ENCODE measurements around the gene TNFSF4.
"Not testable (repeated sequence)": the region's sequence is repeated elsewhere in the genome, so short reads cannot be mapped to it uniquely, and the experiment has no call there.

Gene TNFSF4

DNA sequence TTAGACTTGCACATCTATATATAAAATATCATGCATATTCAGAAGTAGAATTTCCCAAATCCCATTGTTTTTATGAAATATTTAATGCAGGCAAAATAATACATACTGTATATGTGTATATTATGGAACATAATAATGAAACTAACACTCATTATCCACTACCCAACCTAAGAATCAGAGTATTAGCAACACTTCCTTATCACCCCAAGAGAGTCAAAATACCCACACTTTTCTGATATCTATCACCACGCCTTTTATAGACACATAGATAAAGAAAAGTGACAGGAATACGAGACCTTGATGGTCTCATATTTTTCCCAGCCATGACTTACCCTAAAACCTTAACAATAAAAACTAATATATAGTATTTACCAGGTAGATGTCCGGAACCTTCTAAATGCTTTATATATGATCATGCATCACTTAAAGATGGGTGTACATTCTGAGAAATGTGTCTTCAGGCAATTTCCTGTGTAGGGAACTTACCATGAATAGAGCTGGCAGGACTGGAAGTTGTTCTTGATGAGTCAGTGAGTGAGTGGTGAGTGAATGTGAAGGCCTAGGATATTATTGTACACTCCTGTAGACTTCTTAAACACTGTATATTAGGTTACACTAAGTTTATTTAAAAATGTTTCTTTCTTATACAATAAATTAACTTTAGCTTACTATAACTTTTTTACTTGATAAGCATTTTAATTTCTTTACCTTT is 45.5 kb downstream of the TNFSF4 start:
- no peak for DNase-seq

DNA sequence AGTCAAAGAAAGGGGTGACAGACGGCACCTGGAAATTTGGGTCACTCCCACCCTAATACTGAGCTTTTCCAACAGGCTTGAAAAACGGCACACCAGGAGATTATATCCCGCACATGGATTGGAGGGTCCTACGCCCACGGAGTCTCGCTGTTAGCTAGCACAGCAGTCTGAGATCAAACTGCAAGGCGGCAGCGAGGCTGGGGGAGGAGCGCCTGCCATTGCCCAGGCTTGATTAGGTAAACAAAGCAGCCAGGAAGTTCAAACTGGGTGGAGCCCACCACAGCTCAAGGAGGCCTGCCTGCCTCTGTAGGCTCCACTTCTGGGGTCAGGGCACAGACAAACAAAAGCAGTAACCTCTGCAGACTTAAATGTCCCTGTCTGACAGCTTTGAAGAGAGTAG is 53.2 kb downstream of the TNFSF4 start:
- not testable (repeated sequence) for DNase-seq

DNA sequence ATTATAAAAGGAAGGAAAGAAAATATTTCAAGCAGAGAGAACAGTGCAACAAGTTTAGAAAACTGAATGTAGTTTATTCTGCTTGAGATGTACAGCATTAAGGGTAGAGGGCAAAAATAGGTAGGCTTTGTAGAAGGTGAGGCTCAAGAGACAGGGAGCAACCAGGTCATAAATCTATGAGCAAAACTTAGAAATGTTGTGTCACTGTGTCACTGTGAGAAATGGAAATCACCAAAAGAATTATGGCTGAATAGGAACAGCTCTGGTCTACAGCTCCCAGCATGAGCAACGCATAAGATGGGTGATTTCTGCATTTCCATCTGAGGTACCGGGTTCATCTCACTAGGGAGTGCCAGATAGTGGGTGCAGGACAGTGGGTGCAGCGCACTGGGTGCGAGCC is 53.6 kb downstream of the TNFSF4 start:
- DNase-seq: no peak

DNA sequence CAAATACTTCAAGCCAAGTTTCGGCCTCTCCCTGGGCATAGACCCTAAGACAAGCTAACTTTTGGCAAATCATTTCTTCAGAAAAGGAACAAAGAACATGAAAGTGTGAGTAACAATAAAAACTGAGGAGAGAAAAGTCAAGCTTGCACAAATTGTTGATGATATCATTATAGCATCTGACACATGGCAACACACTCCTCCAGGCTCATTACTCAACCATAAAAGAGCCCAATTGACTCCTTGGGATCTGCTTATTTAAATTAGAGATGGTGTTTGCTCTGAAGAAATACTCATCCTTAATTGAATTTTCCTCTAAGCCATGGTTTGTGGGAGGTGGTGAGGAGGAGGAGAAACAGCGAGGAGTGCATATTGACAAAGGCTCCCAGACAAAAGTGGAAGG is 54.5 kb downstream of the TNFSF4 start:
- no peak for DNase-seq

DNA sequence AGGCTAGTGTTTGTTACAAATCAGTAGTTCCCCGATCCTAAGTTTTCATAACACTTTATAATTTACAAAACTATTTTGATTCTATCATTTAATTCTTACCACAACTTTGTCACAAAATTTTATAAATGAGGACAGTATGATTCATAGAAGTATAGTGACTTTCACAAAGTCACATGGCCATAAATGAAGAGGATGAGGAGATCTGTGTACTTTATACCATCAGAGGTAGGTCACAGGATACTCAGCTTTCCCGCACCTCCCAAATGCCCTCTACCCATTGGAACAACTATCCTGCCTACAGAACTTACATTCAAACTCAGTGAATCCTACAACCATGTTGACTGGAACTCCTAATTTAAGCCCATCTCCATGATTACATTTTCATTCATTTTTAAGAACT is 56.3 kb downstream of the TNFSF4 start:
- no peak for DNase-seq

DNA sequence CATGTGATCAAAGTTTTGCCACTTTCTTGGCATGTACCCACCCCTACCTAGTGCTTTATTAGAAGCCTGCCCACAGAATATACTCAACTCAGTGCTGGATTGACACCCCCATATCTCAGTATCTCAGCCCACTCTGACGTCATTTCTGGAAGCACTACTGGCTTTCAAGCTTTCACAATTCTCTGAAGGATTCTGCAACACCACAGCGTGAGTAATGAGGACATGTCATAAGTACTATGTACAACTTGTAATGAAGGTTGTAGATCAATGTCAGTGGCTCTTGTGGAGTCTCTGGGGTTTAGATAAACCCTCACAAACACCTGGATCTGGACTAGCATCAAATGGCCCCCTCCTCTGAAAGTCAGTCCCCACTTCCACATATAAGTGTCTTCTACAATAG is 57.2 kb downstream of the TNFSF4 start:
- no peak for DNase-seq

DNA sequence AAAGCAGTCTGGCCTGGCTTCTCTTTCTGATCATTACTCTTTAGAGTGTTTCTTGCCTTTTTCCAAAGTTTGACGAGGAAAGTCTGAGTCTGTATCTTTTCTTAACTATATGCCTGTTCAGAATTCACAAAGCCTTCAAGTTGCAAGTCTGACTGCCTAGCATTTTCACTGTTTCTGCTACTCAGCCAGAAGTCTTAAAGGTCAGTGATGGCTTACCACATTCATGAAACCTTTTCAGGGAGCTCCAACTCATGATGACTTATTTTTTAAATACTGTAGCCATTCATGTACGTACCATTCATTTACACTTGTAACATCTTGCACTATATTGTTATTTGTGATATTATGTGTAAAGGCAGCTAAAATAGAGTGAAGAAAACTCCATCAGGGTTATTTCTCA is 58.2 kb downstream of the TNFSF4 start:
- DNase-seq: no peak

DNA sequence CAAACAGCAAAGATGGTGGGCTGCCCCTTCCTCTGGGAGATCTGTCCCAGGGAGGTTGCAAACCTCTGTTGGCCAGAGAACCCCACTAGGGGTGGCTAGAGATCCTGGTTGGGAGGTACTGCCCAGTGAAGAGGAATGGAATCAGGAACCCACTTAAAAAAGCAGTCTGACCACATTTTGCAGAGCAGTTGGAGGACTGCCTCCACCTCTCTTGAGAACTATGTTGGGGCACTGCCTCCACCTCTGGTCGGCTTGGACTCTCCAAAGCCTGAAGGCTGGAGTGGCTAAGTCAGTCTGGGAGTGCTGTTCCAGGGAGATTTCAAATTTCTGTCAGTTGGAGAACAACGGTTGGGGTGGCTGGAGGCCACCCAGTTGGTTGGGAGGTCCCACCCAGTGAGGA is 58.6 kb downstream of the TNFSF4 start:
- DNase-seq: no peak

DNA sequence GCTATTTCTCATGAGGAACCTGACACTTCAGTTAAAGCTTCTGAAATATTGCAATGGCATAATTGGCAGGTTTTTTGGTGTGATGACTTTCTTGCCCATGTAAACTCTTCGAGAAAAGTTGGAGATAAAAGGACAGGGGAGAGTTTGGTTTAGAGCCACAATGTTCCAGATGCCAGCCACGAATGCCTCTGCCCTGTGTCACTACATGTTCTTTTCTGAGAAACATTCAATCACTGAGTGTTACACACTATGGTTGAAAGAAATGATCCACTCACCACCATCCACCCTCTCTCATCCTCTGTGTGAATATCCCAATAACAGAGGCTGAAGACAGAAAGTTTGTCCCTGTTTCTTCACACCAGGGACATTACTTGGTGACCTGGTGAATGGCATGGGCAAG is 66.4 kb downstream of the TNFSF4 start:
- DNase-seq: no peak

DNA sequence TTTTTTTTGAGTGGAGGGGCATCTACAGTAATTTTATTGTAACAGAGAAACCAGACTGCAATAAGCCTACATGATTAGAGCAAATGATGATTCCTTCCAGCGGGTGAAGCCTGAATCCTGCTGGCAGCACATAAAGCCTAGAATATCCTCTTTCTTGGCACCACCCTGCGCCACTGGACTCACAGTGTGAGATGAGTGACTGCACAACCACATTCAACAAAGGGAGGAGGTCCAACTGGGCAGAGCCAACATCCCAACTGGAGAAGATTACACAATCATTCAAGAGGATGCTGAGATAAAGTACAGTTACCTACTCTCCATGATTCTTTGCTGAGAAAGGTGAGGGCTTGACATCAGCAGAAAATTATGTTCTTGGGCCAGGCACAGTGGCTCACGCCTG is 67.4 kb downstream of the TNFSF4 start:
- no peak for DNase-seq

DNA sequence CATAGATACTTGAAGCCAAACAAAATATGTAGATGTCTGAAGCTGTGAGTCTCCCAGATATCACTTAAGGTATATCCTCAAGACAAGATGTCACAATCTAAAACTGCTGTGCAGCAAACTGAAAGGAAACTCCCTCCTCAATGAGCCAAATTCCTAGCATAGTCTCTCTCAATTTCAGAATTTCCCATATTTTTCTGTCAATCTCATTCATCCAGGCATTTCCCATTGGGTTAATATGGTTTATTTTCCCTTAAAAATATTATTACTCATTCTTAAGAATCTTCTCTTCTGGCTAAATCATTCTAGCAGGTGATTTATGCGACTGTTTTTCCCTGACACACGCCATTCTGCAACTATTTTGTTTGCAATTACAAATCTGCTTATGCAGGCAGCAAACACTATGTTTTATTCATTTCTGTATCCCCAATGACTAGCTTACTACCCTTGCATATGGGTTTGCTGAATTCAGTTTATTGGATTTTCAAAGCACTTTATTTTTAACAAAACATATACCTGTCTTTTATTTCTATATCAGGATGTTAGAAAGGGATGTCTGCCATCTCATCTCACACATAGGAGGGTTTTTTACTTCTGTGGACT is 69.9 kb downstream of the TNFSF4 start:
- DNase-seq: no peak

DNA sequence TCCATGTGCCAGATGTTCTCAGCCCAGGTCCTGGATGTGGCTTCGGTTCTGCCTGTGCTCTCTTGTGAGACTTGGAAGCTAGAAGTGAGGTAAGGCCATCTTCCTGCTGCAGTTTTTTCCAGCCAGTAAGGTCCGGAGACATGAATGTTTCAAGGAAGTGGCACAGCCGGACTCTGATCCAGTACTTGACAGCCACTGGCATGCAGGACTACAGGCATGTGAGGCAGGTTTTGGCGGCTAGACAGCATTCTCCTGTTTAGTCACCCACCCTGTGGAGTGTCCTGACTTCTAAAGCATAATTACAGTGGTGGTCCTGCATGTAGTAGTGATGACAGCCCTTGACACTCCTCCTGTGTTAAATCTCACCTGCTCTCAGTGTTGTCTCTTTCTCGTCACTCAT is 72.3 kb downstream of the TNFSF4 start:
- no peak for DNase-seq

DNA sequence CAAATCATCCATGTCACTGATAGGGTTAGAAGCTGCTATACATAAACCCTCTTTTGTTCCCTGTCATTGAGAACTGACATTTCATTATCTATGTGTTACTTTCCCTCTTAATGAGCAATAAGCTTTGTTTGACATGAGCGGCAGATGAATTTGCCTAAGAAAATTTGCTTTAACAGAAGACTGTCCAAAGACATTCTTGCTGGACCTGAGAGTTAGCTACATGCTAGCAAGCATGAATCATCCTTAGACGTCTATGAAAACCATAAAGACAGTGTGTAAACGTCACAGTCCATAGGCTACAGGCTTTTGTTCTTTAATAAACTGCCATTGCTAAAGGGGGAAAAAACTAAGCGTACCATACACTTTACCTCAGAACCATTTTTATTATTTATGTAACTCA is 73.1 kb downstream of the TNFSF4 start:
- DNase-seq: no peak
